ENCODE results near the gene ANKRD40.

- TF ChIP-seq CTCF (IDR thresholded peaks at IDR 0.05) (no peak), POLR2A (IDR thresholded peaks at IDR 0.05) (no peak)
Observed at GRCh38 chr17:50682441-50682840, 25.3 kb downstream of the ANKRD40 start.
